Sigmoid colon (tissue), 3 donors: Measurements from ENCODE around the gene GPR63.

ENCODE experiments used
- CTCF ChIP-seq, 4 experiments: fragments of 450-650 bp in 3 of 4; fragments of 200-600 bp in 1 of 4; IDR thresholded peaks; one replicate each; pipeline ENCODE4 v1.5.1; 2016 to 2019; ENCODE audit warnings: antibody characterized with exemption in 4 of 4, mild to moderate bottlenecking in 3 of 4, moderate library complexity in 2 of 4
- POLR2A ChIP-seq, 2 donors: fragments of 450-650 bp; IDR thresholded peaks; one replicate each; pipeline ENCODE4 v1.6.1; 2016; ENCODE audit warnings: antibody characterized with exemption in 2 of 2, mild to moderate bottlenecking in 2 of 2, moderate library complexity in 2 of 2

- TF ChIP-seq CTCF (IDR thresholded peaks at IDR 0.05) (no peak), POLR2A (IDR thresholded peaks at IDR 0.05) (no peak)
Observed at GRCh38 chr6:96781557-96781956, 55.7 kb downstream of the GPR63 start.
